OCI-LY3 (cell line): ENCODE results near the gene GID4.

Experiments used
- H2AFZ ChIP-seq: fragments of 200-600, 300-600 bp; shearing (Covaris generic); 2 replicates; pipeline ENCODE4 v1.6.0; 2014; ENCODE audit warnings: antibody characterized with exemption, low read depth, low read length
- H3K27ac ChIP-seq: fragments of 200-600, 300-600 bp; sonication (generic); 2 replicates; pipeline ENCODE4 v1.5.1; 2014; ENCODE audit warnings: mild to moderate bottlenecking, low read length, moderate library complexity, mixed read lengths
- H3K27me3 ChIP-seq: fragments of 200-600, 300-600 bp; sonication (generic); 2 replicates; pipeline ENCODE4 v1.6.1; 2014; ENCODE audit warnings: low read depth, low read length, mixed read lengths
- H3K36me3 ChIP-seq: fragments of 200-600, 300-600 bp; sonication (generic); replicated peaks from 2 replicates; pipeline ENCODE3; 2014; ENCODE audit warnings: low read depth, low read length, mixed read lengths
- H3K4me1 ChIP-seq: fragments of 300-600, 200-600 bp; sonication (generic); 2 replicates; pipeline ENCODE4 v1.6.1; 2014; ENCODE audit warnings: low read length, mixed read lengths
- H3K4me2 ChIP-seq: fragments of 200-600, 300-600 bp; sonication (generic); 2 replicates; pipeline ENCODE4 v1.6.1; 2014; ENCODE audit warnings: low read length, mixed read lengths
- H3K4me3 ChIP-seq: fragments of 300-600, 200-600 bp; sonication (generic); 2 replicates; pipeline ENCODE4 v1.5.1; 2014; ENCODE audit warnings: antibody characterized with exemption, mild to moderate bottlenecking, low read length, moderate library complexity
- H3K79me2 ChIP-seq: fragments of 300-600, 200-600 bp; shearing (Covaris generic); 2 replicates; pipeline ENCODE4 v1.6.1; 2014; ENCODE audit warnings: mild to moderate bottlenecking, low read length, mixed read lengths
- H3K9ac ChIP-seq: fragments of 300-600, 200-600 bp; shearing (Covaris generic); 2 replicates; pipeline ENCODE4 v1.6.0; 2014; ENCODE audit warnings: mild to moderate bottlenecking, low read length, moderate library complexity
- H3K9me3 ChIP-seq: fragments of 200-600, 300-600 bp; shearing (Covaris generic); 2 replicates; pipeline ENCODE4 v1.6.1; 2014; ENCODE audit warnings: low read length, mixed read lengths; ENCODE audit not compliant: insufficient read depth
- H4K20me1 ChIP-seq: fragments of 200-600, 300-600 bp; sonication (generic); 2 replicates; pipeline ENCODE4 v1.6.1; 2016; ENCODE audit warnings: low read length, mixed read lengths; ENCODE audit not compliant: insufficient read depth
- EZH2phosphoT487 ChIP-seq: fragments of 200-600 bp; shearing (Covaris generic); IDR thresholded peaks from 2 replicates; pipeline ENCODE4 v1.6.1; 2018; ENCODE audit warnings: antibody characterized with exemption, mixed run types, low read depth
- TF ChIP-seq, protein P1 (sequence below): fragments of 200-600, 300-600 bp; sonication (generic); IDR thresholded peaks from 2 replicates; pipeline ENCODE4 v1.5.1; 2014; ENCODE audit warnings: antibody characterized with exemption, low read length, low read depth

The GID4 gene

DNA sequence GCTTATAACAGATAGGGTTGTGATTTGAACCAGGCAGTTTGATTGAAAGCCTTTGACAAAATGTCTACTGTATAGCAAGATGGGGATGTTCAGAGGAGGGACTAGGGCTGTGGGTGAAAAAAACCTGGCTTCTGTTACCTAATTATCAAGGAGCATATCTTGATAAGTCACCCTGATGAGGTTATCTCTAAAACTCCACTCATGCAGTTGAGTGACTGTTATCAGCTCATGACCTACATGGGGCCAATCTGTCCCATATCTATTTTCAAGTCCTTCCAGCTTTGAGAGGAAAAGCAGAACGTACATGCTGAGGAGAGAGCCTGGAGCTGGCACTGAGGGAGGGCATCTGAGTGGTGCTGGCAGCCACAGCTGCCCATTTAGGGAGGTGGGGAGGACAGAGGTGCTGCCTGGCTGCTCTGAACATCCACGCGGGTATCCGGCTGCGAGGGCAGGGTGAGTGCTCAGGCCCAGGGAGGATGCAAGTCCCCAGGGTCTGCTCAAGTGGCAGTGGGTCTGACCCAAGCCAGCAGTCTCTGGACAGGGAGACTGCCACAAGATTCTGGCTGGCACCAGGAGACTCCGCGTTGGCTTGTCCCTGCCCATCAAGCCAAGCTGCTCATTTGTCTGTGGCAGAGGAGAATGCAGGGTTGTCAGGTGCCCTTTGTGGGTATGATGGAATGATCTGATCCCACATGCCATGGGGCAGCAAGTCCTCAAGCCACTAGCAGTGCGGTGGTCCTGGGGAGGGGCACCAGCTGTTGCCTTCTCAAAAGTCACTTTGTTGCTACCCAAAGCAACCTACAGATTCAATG lies 29.4 kb upstream of the GID4 start:
- H3K9ac ChIP-seq = no peak overlapping the region
- no peaks in the 10 kb centered on the region for H3K27me3 ChIP-seq
- H2AFZ ChIP-seq = no peak overlapping the region
- no peaks in the 10 kb centered on the region for H3K79me2 ChIP-seq
- no peak overlapping the region for H3K4me3 ChIP-seq
- H4K20me1 ChIP-seq = no peaks in the 10 kb centered on the region
- no peaks in the 10 kb centered on the region for H3K4me1 ChIP-seq
- TF ChIP-seq, protein P1, sequence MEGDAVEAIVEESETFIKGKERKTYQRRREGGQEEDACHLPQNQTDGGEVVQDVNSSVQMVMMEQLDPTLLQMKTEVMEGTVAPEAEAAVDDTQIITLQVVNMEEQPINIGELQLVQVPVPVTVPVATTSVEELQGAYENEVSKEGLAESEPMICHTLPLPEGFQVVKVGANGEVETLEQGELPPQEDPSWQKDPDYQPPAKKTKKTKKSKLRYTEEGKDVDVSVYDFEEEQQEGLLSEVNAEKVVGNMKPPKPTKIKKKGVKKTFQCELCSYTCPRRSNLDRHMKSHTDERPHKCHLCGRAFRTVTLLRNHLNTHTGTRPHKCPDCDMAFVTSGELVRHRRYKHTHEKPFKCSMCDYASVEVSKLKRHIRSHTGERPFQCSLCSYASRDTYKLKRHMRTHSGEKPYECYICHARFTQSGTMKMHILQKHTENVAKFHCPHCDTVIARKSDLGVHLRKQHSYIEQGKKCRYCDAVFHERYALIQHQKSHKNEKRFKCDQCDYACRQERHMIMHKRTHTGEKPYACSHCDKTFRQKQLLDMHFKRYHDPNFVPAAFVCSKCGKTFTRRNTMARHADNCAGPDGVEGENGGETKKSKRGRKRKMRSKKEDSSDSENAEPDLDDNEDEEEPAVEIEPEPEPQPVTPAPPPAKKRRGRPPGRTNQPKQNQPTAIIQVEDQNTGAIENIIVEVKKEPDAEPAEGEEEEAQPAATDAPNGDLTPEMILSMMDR = no peak
- TF ChIP-seq EZH2phosphoT487 = no peak
- H3K27ac ChIP-seq = no peak overlapping the region
- no peaks in the 10 kb centered on the region for H3K36me3 ChIP-seq
- no peaks in the 10 kb centered on the region for H3K9me3 ChIP-seq
- H3K4me2 ChIP-seq = no peak overlapping the region

DNA sequence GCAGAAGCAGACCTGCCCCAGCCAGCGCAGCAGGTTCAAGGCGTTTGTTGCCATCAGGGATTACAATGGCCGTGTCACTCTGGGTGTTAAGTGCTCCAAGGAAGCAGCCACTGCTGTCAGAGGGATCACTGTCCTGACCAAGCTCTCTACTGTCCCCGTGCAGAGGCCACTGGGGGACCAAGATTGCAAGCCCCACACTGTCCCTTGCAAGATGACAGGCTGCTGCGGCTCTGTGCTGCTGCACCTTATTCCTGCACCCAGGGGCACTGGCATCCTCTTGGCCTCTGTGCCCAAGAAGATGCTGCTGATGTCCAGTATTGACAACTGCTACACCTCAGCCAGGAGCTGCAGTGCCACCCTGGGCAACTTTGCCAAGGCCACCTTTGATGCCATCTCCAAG lies 27.9 kb upstream of the GID4 start:
- Histone ChIP-seq H3K27me3 (no peaks in the 10 kb centered on the region), H3K36me3 (no peaks in the 10 kb centered on the region), H2AFZ (no peak overlapping the region), H3K4me2 (no peak overlapping the region), H3K4me1 (no peaks in the 10 kb centered on the region), H3K4me3 (no peak overlapping the region), H3K79me2 (no peaks in the 10 kb centered on the region), H3K9ac (no peak overlapping the region), H3K27ac (no peak overlapping the region), H3K9me3 (no peaks in the 10 kb centered on the region), H4K20me1 (no peaks in the 10 kb centered on the region)
- TF ChIP-seq EZH2phosphoT487 = no peak
- TF ChIP-seq, protein P1 = no peak

DNA sequence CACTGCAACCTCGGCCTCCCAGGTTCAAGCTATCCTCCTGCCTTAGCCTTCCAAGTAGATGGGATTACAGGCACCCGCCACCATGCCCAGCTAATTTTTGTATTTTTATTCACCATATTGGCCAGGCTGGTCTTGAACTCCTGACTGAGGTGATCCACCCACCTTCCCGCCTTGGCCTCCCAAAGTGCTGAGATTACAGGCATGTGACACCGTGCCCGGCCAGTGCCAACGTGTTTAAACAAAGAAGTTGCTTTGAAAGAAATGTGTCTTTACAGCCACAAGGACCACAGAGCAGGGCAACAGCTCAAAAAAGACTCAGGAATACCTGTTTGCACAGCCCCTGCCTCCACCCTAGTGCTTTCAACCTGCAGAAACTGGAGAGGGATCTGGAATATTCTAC lies 25.2 kb upstream of the GID4 start:
- no peak for TF ChIP-seq EZH2phosphoT487
- TF ChIP-seq, protein P1 = no peak
- Histone ChIP-seq H3K4me3 (no peak overlapping the region), H3K4me1 (no peaks in the 10 kb centered on the region), H3K9me3 (no peaks in the 10 kb centered on the region), H2AFZ (no peak overlapping the region), H3K36me3 (no peaks in the 10 kb centered on the region), H3K27ac (no peak overlapping the region), H3K27me3 (no peaks in the 10 kb centered on the region), H3K9ac (no peak overlapping the region), H3K4me2 (no peak overlapping the region), H4K20me1 (no peaks in the 10 kb centered on the region), H3K79me2 (no peaks in the 10 kb centered on the region)

DNA sequence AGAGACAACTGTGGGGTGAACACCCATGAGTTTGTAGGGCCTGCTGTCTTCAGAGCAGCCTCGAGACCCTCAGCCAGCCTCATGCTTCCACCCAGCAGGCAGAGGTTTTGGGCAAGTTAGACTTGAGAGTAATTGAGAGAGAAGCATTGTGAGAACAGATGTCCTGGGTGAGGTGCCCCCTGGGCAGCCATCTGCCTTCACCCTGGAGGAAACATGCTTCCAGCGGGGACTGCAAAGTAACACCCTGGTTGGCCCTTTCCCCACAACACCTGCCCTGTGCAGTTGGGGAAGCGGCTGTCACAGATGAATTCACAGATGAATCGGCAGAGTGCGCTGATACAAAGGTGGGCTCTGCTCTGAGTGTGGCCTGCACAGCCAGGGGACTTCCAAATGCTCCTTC lies 23.6 kb upstream of the GID4 start:
- H3K4me3 ChIP-seq = no peak overlapping the region
- TF ChIP-seq EZH2phosphoT487 = no peak
- TF ChIP-seq, protein P1 = no peak
- no peak overlapping the region for H3K27ac ChIP-seq
- H3K36me3 ChIP-seq = no peaks in the 10 kb centered on the region
- no peak overlapping the region for H3K4me2 ChIP-seq
- H4K20me1 ChIP-seq = no peaks in the 10 kb centered on the region
- no peaks in the 10 kb centered on the region for H3K27me3 ChIP-seq
- no peak overlapping the region for H2AFZ ChIP-seq
- no peaks in the 10 kb centered on the region for H3K79me2 ChIP-seq
- H3K4me1 ChIP-seq = no peaks in the 10 kb centered on the region
- no peaks in the 10 kb centered on the region for H3K9me3 ChIP-seq
- no peak overlapping the region for H3K9ac ChIP-seq
